HEK293T (cell line): Measurements from ENCODE around the gene MAT1A.
"Not testable (repeated sequence)": the region's sequence is repeated elsewhere in the genome, so short reads cannot be mapped to it uniquely, and the experiment has no call there.

Experiments used
- BHLHE40 ChIP-seq: fragments of 450-650 bp; IDR thresholded peaks from 2 replicates; pipeline ENCODE4 v1.6.1; 2016; ENCODE audit warnings: mild to moderate bottlenecking, moderate library complexity, borderline replicate concordance
- ELF4 ChIP-seq: fragments of 450-650 bp; IDR thresholded peaks from 2 replicates; pipeline ENCODE4 v1.6.1; 2017; ENCODE audit warnings: antibody characterized with exemption
- FOXA1 ChIP-seq: fragments of 450-650 bp; IDR thresholded peaks from 2 replicates; pipeline ENCODE4 v1.6.1; 2016; ENCODE audit warnings: mild to moderate bottlenecking
- SUZ12 ChIP-seq: fragments of 450-650 bp; IDR thresholded peaks from 2 replicates; pipeline ENCODE4 v1.6.1; 2016; ENCODE audit warnings: mild to moderate bottlenecking
- TARDBP ChIP-seq: fragments of 450-650 bp; IDR thresholded peaks from 2 replicates; pipeline ENCODE4 v1.6.1; 2016
- TF ChIP-seq, protein P1 (sequence below): fragments of 450-650 bp; IDR thresholded peaks from 2 replicates; pipeline ENCODE4 v1.6.1; 2016

DNA sequence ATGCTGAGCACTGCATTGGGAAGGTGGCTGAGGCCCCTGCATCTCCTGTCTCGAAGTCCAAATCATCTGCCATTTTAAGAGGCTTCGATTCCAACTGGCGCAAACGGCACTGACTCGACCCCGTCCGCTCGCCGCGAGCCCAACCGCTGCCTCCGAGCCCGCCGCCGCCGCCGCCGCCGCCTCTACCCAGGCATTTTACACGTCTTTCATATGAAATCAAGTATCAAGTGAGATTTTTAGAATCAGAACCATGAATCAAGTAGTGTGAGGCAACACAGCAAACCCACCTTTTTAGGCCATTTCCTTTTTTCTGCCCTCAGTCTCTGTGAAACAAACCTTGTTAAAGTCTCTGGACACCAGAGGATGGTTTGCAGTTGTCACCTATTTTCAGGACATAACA, 41.8 kb downstream of the MAT1A start:
- TF ChIP-seq TARDBP, ELF4, BHLHE40, FOXA1, SUZ12: not testable (repeated sequence)
- TF ChIP-seq, protein P1, sequence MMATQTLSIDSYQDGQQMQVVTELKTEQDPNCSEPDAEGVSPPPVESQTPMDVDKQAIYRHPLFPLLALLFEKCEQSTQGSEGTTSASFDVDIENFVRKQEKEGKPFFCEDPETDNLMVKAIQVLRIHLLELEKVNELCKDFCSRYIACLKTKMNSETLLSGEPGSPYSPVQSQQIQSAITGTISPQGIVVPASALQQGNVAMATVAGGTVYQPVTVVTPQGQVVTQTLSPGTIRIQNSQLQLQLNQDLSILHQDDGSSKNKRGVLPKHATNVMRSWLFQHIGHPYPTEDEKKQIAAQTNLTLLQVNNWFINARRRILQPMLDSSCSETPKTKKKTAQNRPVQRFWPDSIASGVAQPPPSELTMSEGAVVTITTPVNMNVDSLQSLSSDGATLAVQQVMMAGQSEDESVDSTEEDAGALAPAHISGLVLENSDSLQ: not testable (repeated sequence)
